ENCODE results near the gene C20orf96.

- TF ChIP-seq POLR2A (IDR thresholded peaks at IDR 0.05) (no peak), CTCF (IDR thresholded peaks at IDR 0.05) (no peak)
Measured at GRCh38 chr20:308427-309038, 18.0 kb upstream of the C20orf96 start.

Data from adrenal gland (tissue), 5 donors.